ENCODE data around the gene SLC2A8.

Gene SLC2A8

DNA sequence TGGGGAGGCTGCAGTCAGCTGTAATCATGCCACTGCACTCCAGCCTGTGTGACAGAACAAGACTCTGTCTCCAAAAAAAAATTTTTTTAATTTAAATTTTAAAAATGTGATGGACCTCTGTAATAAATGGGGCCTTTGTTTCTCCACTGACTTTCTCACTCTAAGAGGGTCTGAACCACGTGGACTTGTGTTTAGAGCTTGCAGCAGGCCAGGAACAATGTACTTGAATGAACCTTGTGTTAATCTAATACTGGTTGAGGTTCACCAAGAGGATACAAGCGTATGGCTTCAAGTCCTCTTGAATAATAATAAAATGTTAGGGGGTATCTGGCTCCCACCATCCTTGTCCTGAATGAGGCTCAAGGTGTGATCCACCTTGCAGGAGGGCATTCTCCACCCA lies 14.4 kb upstream of the SLC2A8 start:
- WGBS, 2 experiments, result 86 to 89% methylated on average over 2 of the region's 2 CpGs
- H3K27ac ChIP-seq (ENCODE audit: insufficient read depth, low read depth, low read length, poor library complexity, severe bottlenecking), result no peak overlapping the region
- H3K27me3 ChIP-seq (ENCODE audit: control insufficient read depth, insufficient read depth, low read length, poor library complexity, severe bottlenecking), result no peaks in the 10 kb centered on the region
- H3K9me3 ChIP-seq (ENCODE audit: control insufficient read depth, low read length), result no peaks in the 10 kb centered on the region
- H3K4me3 ChIP-seq (ENCODE audit: insufficient read depth, low read depth, low read length), result no peak overlapping the region
- H3K4me1 ChIP-seq (ENCODE audit: control insufficient read depth, insufficient read depth, low read length), result no peaks in the 10 kb centered on the region
- no peaks in the 10 kb centered on the region for H3K36me3 ChIP-seq (ENCODE audit: control insufficient read depth, insufficient read depth, low read length)

DNA sequence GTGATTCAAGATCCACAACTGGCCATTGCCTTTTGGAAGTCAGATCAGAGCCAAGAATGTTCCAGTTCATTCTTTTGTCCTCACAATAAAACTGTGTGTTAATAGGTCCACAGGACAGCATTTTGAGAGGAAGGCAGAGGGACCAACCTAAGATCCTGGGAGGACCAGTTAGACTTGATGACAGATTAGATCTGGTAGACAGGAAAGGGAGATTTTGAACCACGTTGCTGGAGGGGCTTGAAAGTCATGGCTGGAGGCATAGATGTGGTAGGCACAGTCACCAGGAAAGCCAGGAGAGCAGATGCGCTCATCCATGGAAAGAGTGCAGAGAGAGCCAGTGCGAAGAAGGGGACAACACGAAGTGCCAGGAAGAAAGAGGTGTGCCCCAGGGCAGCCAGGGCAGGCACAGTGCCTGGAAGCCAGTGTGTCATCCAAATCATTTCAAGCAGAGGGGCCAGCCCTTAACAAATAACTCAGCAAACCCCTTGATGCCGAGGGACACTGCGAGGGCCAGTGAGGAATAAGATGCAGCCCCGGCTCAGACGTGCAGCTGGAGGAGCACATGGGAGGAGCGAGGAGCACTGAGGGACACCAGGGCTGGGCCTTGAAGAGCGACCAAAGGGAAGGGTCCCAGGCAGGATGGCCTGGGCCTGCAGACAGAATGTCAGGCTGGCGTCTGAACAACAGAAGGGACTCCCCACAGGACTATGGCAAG lies 12.8 kb upstream of the SLC2A8 start:
- 93 to 94% methylated on average over 11 of the region's 11 CpGs for WGBS, 2 experiments
- H3K27me3 ChIP-seq (ENCODE audit: control insufficient read depth, insufficient read depth, low read length, poor library complexity, severe bottlenecking), result no peaks in the 10 kb centered on the region
- H3K4me1 ChIP-seq (ENCODE audit: control insufficient read depth, insufficient read depth, low read length), result no peaks in the 10 kb centered on the region
- no peak overlapping the region for H3K4me3 ChIP-seq (ENCODE audit: insufficient read depth, low read depth, low read length)
- H3K36me3 ChIP-seq (ENCODE audit: control insufficient read depth, insufficient read depth, low read length), result no peaks in the 10 kb centered on the region
- H3K27ac ChIP-seq (ENCODE audit: insufficient read depth, low read depth, low read length, poor library complexity, severe bottlenecking), result no peak overlapping the region
- no peaks in the 10 kb centered on the region for H3K9me3 ChIP-seq (ENCODE audit: control insufficient read depth, low read length)

DNA sequence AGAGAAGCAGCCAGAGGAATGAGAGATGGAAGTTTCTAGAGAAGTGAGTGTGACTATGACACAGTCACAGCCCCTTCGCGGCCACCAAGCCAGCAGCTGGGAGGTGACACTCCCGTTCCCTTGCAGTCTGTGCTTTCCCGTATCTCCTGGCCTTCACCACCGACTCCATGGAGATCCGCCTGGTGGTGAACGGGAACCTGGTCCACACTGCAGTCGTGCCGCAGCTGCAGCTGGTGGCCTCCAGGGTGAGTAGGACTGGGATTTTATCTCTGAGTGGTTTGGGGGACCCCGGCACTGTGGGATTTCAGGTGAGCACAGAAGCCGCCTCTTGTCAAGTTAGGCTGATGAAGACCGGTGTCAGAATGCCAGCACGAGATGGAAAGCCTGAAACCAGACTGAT lies 12.1 kb upstream of the SLC2A8 start:
- H3K27me3 ChIP-seq (ENCODE audit: control insufficient read depth, insufficient read depth, low read length, poor library complexity, severe bottlenecking), result no peaks in the 10 kb centered on the region
- no peaks in the 10 kb centered on the region for H3K36me3 ChIP-seq (ENCODE audit: control insufficient read depth, insufficient read depth, low read length)

DNA sequence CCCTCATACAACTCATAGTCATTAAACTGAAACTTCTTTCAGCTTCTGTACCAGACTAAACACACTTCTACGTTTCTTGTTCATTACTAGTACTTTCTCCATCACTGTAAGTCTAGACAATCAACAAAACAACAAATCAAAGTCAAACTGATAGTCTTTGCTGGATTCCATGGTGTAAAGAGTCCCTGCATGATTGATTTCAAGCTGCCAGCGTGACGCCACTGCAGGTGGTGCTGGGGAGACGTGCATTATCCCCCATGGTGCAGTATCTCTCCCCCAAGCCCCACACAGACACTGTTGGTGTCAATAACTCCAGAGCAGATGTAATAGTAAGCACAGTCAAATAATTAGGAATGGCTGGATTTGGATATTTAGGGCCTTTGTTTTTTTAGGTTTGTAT lies 10.7 kb upstream of the SLC2A8 start:
- no peak overlapping the region for H3K4me3 ChIP-seq (ENCODE audit: insufficient read depth, low read depth, low read length)
- no peaks in the 10 kb centered on the region for H3K27me3 ChIP-seq (ENCODE audit: control insufficient read depth, insufficient read depth, low read length, poor library complexity, severe bottlenecking)
- 86% methylated on average over 4 of the region's 4 CpGs for WGBS, 2 experiments

More for the DNA sequence above, 12.1 kb upstream of the SLC2A8 start:
- 87 to 90% methylated on average over 13 of the region's 13 CpGs for WGBS, 2 experiments
- H3K27ac ChIP-seq (ENCODE audit: insufficient read depth, low read depth, low read length, poor library complexity, severe bottlenecking), result no peak overlapping the region
- no peaks in the 10 kb centered on the region for H3K4me1 ChIP-seq (ENCODE audit: control insufficient read depth, insufficient read depth, low read length)
- H3K4me3 ChIP-seq (ENCODE audit: insufficient read depth, low read depth, low read length), result no peak overlapping the region
- no peaks in the 10 kb centered on the region for H3K9me3 ChIP-seq (ENCODE audit: control insufficient read depth, low read length)

DNA sequence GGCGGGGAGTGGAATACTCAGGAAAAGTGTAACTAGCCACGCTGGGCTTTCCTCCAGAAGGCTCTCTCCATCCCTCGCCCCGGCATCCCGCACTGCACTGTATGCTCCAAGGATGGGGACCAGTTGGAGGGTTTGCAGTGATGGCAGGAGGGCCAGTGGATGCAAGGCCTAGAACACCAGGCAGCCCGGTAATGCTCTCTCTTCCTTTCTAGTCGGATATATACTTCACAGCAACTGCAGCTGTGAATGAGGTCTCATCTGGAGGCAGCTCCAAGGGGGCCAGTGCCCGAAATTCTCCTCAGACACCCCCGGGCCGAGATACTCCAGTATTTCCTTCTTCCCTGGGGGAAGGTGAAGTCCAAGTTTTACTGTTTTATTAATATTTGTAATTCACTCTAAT lies 10.0 kb upstream of the SLC2A8 start:
- Histone ChIP-seq H3K4me1 (ENCODE audit: control insufficient read depth, insufficient read depth, low read length) (no peaks in the 10 kb centered on the region), H3K36me3 (ENCODE audit: control insufficient read depth, insufficient read depth, low read length) (no peaks in the 10 kb centered on the region), H3K9me3 (ENCODE audit: control insufficient read depth, low read length) (no peaks in the 10 kb centered on the region), H3K4me3 (ENCODE audit: insufficient read depth, low read depth, low read length) (no peak overlapping the region), H3K27ac (ENCODE audit: insufficient read depth, low read depth, low read length, poor library complexity, severe bottlenecking) (no peak overlapping the region), H3K27me3 (ENCODE audit: control insufficient read depth, insufficient read depth, low read length, poor library complexity, severe bottlenecking) (no peaks in the 10 kb centered on the region)
- 92 to 95% methylated on average over 8 to 10 of the region's 10 CpGs for WGBS, 2 experiments

More for the DNA sequence above, 10.7 kb upstream of the SLC2A8 start:
- Histone ChIP-seq H3K4me1 (ENCODE audit: control insufficient read depth, insufficient read depth, low read length) (no peaks in the 10 kb centered on the region), H3K27ac (ENCODE audit: insufficient read depth, low read depth, low read length, poor library complexity, severe bottlenecking) (no peak overlapping the region), H3K36me3 (ENCODE audit: control insufficient read depth, insufficient read depth, low read length) (no peaks in the 10 kb centered on the region), H3K9me3 (ENCODE audit: control insufficient read depth, low read length) (no peaks in the 10 kb centered on the region)

DNA sequence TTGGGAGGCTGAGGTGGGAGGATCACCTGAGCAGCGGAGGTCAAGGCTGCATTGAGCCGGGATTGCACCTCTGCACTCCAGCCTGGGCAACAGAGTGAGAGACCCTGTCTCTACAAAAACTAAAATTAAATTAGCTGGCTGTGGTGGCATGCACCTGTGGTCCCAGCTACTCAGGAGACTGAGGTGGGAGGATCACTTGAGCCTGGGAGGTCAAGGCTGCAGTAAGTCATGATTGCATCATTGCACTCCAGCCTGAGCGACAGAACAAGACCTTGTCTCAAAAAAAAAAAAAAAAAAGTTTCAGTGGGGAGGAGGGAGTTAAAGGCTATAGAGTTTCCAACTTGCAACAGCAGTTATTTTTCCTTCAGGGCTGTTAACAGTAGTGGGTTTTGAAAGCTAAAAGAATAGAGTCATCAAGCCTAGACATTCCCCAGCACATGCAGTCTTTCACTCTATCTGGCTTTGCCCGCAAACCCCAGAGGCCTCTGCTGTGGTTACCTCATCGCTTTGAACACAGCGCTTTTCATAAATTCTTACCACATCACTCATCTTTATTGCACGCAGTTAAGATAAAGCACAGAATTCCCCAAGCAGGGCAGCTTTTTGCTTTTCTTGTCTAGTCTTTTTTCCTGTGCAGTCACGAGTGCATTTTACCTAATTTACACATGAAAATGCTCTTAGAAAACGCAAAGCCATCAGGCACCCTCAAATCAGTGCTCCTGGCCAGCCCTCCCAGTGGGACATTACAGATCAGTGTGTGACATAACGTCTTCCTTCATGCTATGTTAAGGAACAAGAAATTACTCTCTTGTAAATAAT lies 8.7 kb upstream of the SLC2A8 start:
- Histone ChIP-seq H3K9me3 (ENCODE audit: control insufficient read depth, low read length) (no peaks in the 10 kb centered on the region), H3K4me1 (ENCODE audit: control insufficient read depth, insufficient read depth, low read length) (no peaks in the 10 kb centered on the region), H3K27ac (ENCODE audit: insufficient read depth, low read depth, low read length, poor library complexity, severe bottlenecking) (no peak overlapping the region), H3K4me3 (ENCODE audit: insufficient read depth, low read depth, low read length) (no peak overlapping the region), H3K27me3 (ENCODE audit: control insufficient read depth, insufficient read depth, low read length, poor library complexity, severe bottlenecking) (no peaks in the 10 kb centered on the region), H3K36me3 (ENCODE audit: control insufficient read depth, insufficient read depth, low read length) (no peaks in the 10 kb centered on the region)
- 68 to 73% methylated on average over 10 of the region's 10 CpGs for WGBS, 2 experiments

DNA sequence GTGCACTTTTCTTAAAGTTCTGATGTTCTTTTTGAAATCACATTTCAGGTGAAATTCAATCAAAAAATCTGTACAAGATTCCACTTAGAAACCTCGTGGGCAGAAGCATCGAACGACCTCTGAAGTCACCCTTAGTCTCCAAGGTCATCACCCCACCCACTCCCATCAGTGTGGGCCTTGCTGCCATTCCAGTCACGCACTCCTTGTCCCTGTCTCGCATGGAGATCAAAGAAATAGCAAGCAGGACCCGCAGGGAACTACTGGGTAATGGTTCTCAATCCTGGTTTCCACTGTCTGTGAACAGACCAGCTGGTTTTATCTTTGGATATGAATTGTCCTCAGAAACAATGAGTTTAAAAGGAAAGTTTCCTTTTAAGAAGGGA lies 8.1 kb upstream of the SLC2A8 start:
- H3K4me3 ChIP-seq (ENCODE audit: insufficient read depth, low read depth, low read length), result no peak overlapping the region

DNA sequence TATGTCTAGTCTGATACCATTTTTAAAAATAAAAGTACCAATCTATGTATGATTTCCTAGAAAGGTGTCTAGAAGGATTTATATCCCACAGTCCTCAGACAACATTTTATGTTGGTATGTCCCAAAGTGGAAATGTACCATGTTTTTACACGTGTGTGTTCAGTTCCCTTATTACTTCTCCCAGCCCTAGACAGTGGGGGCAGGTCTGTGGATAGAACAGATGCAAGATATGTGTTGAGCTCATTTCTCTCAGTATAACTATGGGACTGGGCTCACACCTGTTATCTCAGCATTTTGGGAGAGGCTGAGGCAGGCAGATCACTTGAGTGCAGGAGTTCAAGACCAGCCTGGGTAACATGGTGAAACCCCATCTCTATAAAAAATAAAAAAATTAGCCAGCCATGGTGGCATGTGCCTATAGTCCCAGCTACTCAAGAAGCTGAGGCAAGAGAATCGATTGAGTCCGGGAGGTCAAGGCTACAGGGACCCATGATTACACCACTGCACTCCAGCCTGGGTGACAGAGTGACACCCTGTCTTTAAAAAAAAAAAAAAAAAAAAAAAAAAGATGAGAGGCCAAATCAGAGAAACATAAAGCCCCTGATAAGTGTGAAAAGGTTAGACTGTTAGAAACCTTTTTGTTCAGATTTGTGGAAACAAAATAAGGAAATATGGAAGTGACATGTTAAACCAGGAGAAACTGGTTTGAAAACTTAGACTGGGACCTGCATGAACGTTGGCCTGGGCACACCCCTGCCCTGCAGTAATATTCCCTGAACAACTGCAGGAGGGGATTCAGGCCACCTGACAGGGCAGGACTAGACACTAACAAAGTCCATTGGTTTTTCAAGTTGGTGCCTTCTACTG lies 7.4 kb upstream of the SLC2A8 start:
- Histone ChIP-seq H3K27ac (ENCODE audit: insufficient read depth, low read depth, low read length, poor library complexity, severe bottlenecking) (no peak overlapping the region), H3K4me1 (ENCODE audit: control insufficient read depth, insufficient read depth, low read length) (no peaks in the 10 kb centered on the region), H3K9me3 (ENCODE audit: control insufficient read depth, low read length) (no peaks in the 10 kb centered on the region), H3K36me3 (ENCODE audit: control insufficient read depth, insufficient read depth, low read length) (no peaks in the 10 kb centered on the region), H3K4me3 (ENCODE audit: insufficient read depth, low read depth, low read length) (no peak overlapping the region), H3K27me3 (ENCODE audit: control insufficient read depth, insufficient read depth, low read length, poor library complexity, severe bottlenecking) (no peaks in the 10 kb centered on the region)
- WGBS, 2 experiments, result 92 to 93% methylated on average over 3 to 4 of the region's 4 CpGs

More for the DNA sequence above, 8.1 kb upstream of the SLC2A8 start:
- no peaks in the 10 kb centered on the region for H3K27me3 ChIP-seq (ENCODE audit: control insufficient read depth, insufficient read depth, low read length, poor library complexity, severe bottlenecking)
- WGBS, 2 experiments, result 77 to 78% methylated on average over 6 of the region's 6 CpGs
- H3K9me3 ChIP-seq (ENCODE audit: control insufficient read depth, low read length), result no peaks in the 10 kb centered on the region
- H3K36me3 ChIP-seq (ENCODE audit: control insufficient read depth, insufficient read depth, low read length), result no peaks in the 10 kb centered on the region
- H3K27ac ChIP-seq (ENCODE audit: insufficient read depth, low read depth, low read length, poor library complexity, severe bottlenecking), result no peak overlapping the region
- H3K4me1 ChIP-seq (ENCODE audit: control insufficient read depth, insufficient read depth, low read length), result no peaks in the 10 kb centered on the region

DNA sequence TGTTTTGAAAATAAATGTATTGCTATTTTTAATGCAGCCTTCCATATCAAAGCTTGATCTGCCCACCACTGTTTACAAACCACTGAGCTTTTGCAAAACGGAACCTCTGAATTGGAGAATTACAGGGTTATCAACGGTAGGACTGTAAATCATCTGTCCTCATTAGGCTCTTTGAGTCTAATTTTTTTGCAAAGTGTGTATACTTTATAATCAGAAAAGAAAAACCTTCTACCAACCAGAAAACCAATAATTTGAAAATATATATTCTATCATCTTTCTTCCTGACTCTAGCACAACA lies 6.8 kb upstream of the SLC2A8 start:
- H3K27me3 ChIP-seq (ENCODE audit: control insufficient read depth, insufficient read depth, low read length, poor library complexity, severe bottlenecking), result peaks cover 3% of the 10 kb centered on the region
- no peaks in the 10 kb centered on the region for H3K4me1 ChIP-seq (ENCODE audit: control insufficient read depth, insufficient read depth, low read length)
- H3K27ac ChIP-seq (ENCODE audit: insufficient read depth, low read depth, low read length, poor library complexity, severe bottlenecking), result no peak overlapping the region
- H3K36me3 ChIP-seq (ENCODE audit: control insufficient read depth, insufficient read depth, low read length), result no peaks in the 10 kb centered on the region
- WGBS, 2 experiments, result 78 to 100% methylated on average over 1 to 2 of the region's 2 CpGs
- no peaks in the 10 kb centered on the region for H3K9me3 ChIP-seq (ENCODE audit: control insufficient read depth, low read length)
- no peak overlapping the region for H3K4me3 ChIP-seq (ENCODE audit: insufficient read depth, low read depth, low read length)

DNA sequence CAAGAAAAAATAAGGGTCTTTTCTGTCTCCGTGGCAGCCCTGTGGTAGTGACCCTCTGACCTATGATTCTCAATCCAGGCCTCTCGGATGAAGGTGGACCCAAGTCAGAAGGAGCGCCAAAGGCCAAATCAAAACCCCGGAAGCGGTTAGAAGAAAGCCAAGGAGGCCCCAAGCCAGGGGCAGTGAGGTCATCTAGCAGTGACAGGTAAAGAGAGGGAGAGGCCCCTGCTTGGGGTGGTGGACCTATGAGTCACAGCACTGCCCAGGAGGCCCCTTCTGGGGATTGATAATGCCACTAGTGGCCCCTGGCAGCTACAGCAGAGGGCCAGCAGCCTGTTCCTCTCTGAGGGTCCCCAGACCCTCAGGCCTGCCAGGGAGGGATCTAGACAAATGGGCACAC lies 6.4 kb upstream of the SLC2A8 start:
- no peaks in the 10 kb centered on the region for H3K4me1 ChIP-seq (ENCODE audit: control insufficient read depth, insufficient read depth, low read length)
- H3K27ac ChIP-seq (ENCODE audit: insufficient read depth, low read depth, low read length, poor library complexity, severe bottlenecking), result no peak overlapping the region
- H3K36me3 ChIP-seq (ENCODE audit: control insufficient read depth, insufficient read depth, low read length), result no peaks in the 10 kb centered on the region
- H3K4me3 ChIP-seq (ENCODE audit: insufficient read depth, low read depth, low read length), result no peak overlapping the region
- H3K27me3 ChIP-seq (ENCODE audit: control insufficient read depth, insufficient read depth, low read length, poor library complexity, severe bottlenecking), result peaks cover 7% of the 10 kb centered on the region
- WGBS, 2 experiments, result 87 to 92% methylated on average over 5 of the region's 5 CpGs
- no peaks in the 10 kb centered on the region for H3K9me3 ChIP-seq (ENCODE audit: control insufficient read depth, low read length)
